K562 (cell line): ENCODE measurements around the gene NFATC1. TPM values are rescaled to one million over a fixed set of nuclear protein-coding genes. Genes with fewer than 3 reads are reported as not detected.

ENCODE experiments used
- AFF1 ChIP-seq, 2 experiments: fragments of 450-650 bp; IDR thresholded peaks; 2 replicates each; pipeline ENCODE4 v1.6.1; 2018; ENCODE audit warnings: mild to moderate bottlenecking in 2 of 2, low read depth in 1 of 2; ENCODE audit not compliant: partially characterized antibody in 2 of 2
- AFF4 ChIP-seq: sonication (generic); formaldehyde crosslinking; IDR thresholded peaks from 2 replicates; pipeline ENCODE4 v1.8.0; 2023; ENCODE audit warnings: mild to moderate bottlenecking, missing genetic modification reagents
- BRCA1 ChIP-seq, 2 experiments: fragments of 450-650 bp in 1 of 2; sonication (generic) in 1 of 2; formaldehyde crosslinking in 1 of 2; IDR thresholded peaks; 2 replicates each; pipeline versions ENCODE4 v1.5.0 to v1.6.1; 2017 to 2020; ENCODE audit warnings: mild to moderate bottlenecking in 1 of 2, missing genetic modification reagents in 1 of 2
- BRD9 ChIP-seq: fragments of 450-650 bp; IDR thresholded peaks from 2 replicates; pipeline ENCODE4 v1.6.1; 2018; ENCODE audit warnings: low read depth; ENCODE audit not compliant: partially characterized antibody
- BRF1 ChIP-seq: IDR thresholded peaks from 3 replicates; pipeline ENCODE4 v1.6.1; 2011; ENCODE audit warnings: borderline replicate concordance, mild to moderate bottlenecking; ENCODE audit not compliant: insufficient read length; ENCODE audit errors: extremely low read depth
- CBX2 ChIP-seq: fragments of 200-600 bp; sonication (generic); IDR thresholded peaks from one replicate; pipeline ENCODE4 v1.6.1; 2012; ENCODE audit warnings: mild to moderate bottlenecking, low read length, inconsistent platforms; ENCODE audit not compliant: insufficient read depth, poor library complexity, severe bottlenecking
- ETS2 ChIP-seq: IDR thresholded peaks from 2 replicates; pipeline ENCODE4 v1.6.1; 2016; ENCODE audit warnings: borderline replicate concordance, missing genetic modification characterization, mild to moderate bottlenecking, moderate library complexity, missing compliant biosample characterization; ENCODE audit not compliant: poor library complexity, severe bottlenecking
- FOXJ3 ChIP-seq: sonication (generic); formaldehyde crosslinking; IDR thresholded peaks from 2 replicates; pipeline ENCODE4 v1.4.0; 2020; ENCODE audit warnings: mild to moderate bottlenecking, missing genetic modification reagents
- GTF2E2 ChIP-seq: fragments of 200-800 bp; sonication (Bioruptor generic); IDR thresholded peaks from 2 replicates; pipeline ENCODE4 v1.6.1; 2016; ENCODE audit warnings: missing genetic modification characterization, missing compliant biosample characterization
- HMG20A ChIP-seq: fragments of 450-650 bp; formaldehyde crosslinking; conservative IDR thresholded peaks from 2 replicates; pipeline ENCODE4 v1.4.0; 2020; ENCODE audit warnings: mild to moderate bottlenecking, mixed read lengths
- ILF3 ChIP-seq: fragments of 450-650 bp; IDR thresholded peaks from 2 replicates; pipeline ENCODE4 v1.6.1; 2018; ENCODE audit warnings: antibody characterized with exemption, mild to moderate bottlenecking, moderate library complexity, borderline replicate concordance
- MCM3 ChIP-seq: fragments of 450-650 bp; IDR thresholded peaks from 2 replicates; pipeline ENCODE4 v1.6.1; 2016
- RNF219 ChIP-seq: fragments of 250-450 bp; sonication (Bioruptor Pico); IDR thresholded peaks from 2 replicates; pipeline ENCODE4 v1.5.0; 2022; ENCODE audit warnings: mild to moderate bottlenecking
- SIX5 ChIP-seq, 2 experiments: IDR thresholded peaks; 2 replicates each; pipeline ENCODE4 v1.6.1; 2011; ENCODE audit warnings: low read length in 2 of 2, borderline replicate concordance in 1 of 2, low read depth in 1 of 2, mild to moderate bottlenecking in 1 of 2, moderate library complexity in 1 of 2; ENCODE audit not compliant: insufficient read depth in 1 of 2
- SP2 ChIP-seq: IDR thresholded peaks from 2 replicates; pipeline ENCODE4 v1.6.1; 2011; ENCODE audit warnings: mild to moderate bottlenecking, low read depth, low read length, moderate library complexity; ENCODE audit not compliant: poor library complexity, severe bottlenecking; ENCODE audit errors: extremely low read depth
- SRF ChIP-seq, 2 experiments: fragments of 250-450, 450-650 bp in 1 of 2; sonication (Bioruptor Pico) in 1 of 2; sonication (generic) in 1 of 2; formaldehyde crosslinking; IDR thresholded peaks; 2 replicates each; pipeline versions ENCODE4 v1.5.0 to v1.5.1; 2020 to 2022; ENCODE audit warnings: mild to moderate bottlenecking in 1 of 2, missing genetic modification reagents in 1 of 2
- polyA plus RNA-seq, 8 experiments: library from polyadenylated mRNA; depleted of rRNA in 4 of 8; stranded (reverse) in 5 of 8; unstranded in 3 of 8; fragments of >200 nt; fragmentation: Nextera tagmentation in 2 of 8; fragmentation: Illumina TruSeq in 1 of 8; extraction: Ambion mirVana in 2 of 8; extraction: Trizol in 1 of 8; gene quantifications; 2 replicates each; pipeline versions ENCODE4 v1.2.1 to v1.2.3, GENCODE V29; 2011 to 2014; ENCODE audit warnings: inconsistent platforms in 1 of 8, missing spikeins in 1 of 8
- total RNA-seq, 7 experiments: library from RNA; depleted of rRNA in 6 of 7; stranded (reverse); fragments of >200 nt in 6 of 7; fragmentation: Illumina TruSeq in 2 of 7; extraction: Trizol in 2 of 7; gene quantifications; 2 replicates each; pipeline versions ENCODE4 v1.2.1 to v1.2.3, GENCODE V29; 2011 to 2021; ENCODE audit warnings: low replicate concordance in 1 of 7

NFATC1 gene
- total and polyA plus RNA-seq, 9 of the 15 experiments (the other 6 are each of a cell fraction or from before 2014, with no cell fraction given) = 1.1 to 16.4 (median 2.5) TPM

GRCh38 chr18:79395761-79396404 is at the start of gene NFATC1 (continued):
- TF ChIP-seq AFF1 (IDR thresholded peaks at IDR 0.05; ENCODE audit: low read depth in 1 of 2, partially characterized antibody in 2 of 2) (no peak), BRD9 (no peak), FOXJ3 (CRISPR knock-in tag) (no peak), AFF4 (no peak), RNF219 (CRISPR knock-in tag) (no peak), SP2 (no peak), GTF2E2 (tag) (no peak), BRCA1 (IDR thresholded peaks at IDR 0.05) (no peak), BRCA1 (CRISPR knock-in tag; IDR thresholded peaks at IDR 0.05) (no peak), ILF3 (no peak), SIX5 (IDR thresholded peaks at IDR 0.05; ENCODE audit: borderline replicate concordance in 1 of 2, insufficient read depth in 1 of 2, low read depth in 1 of 2, low read length in 2 of 2) (no peak), MCM3 (no peak), ETS2 (tag) (no peak), BRF1 (no peak), CBX2 (no peak), HMG20A (CRISPR knock-in tag) (no peak), SRF (CRISPR knock-in tag; IDR thresholded peaks at IDR 0.05) (no peak)
